SH-SY5Y (cell line): ENCODE measurements around the gene ONECUT3.

Experiments used
- GATA2 ChIP-seq: IDR thresholded peaks from 2 replicates; pipeline ENCODE4 v1.6.1; 2011; ENCODE audit warnings: mild to moderate bottlenecking, low read depth, low read length
- GATA3 ChIP-seq: IDR thresholded peaks from 2 replicates; pipeline ENCODE4 v1.6.1; 2011; ENCODE audit warnings: low read depth, mild to moderate bottlenecking, low read length, moderate library complexity

Gene ONECUT3

DNA sequence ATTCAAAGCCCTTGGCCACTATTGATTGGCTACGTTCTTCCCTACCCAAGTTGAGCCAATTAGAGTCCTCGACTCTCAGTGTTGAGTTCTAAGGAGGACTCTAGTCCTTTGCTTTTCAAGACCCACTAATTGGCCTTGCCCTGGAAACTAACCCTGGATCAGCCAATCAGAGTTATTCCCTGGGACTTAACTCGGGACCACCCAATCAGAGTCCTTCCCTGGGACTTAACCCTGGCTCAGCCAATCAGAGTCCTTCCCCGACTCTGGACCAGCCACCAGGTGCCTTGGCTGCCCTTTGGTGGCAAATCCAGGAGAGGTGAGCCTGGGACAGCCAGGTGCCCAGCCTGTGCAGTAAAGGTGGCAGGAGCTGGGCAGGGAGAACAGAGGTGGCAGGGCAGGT is 30.0 kb downstream of the ONECUT3 start:
- TF ChIP-seq GATA2: no peak
- no peak for TF ChIP-seq GATA3

DNA sequence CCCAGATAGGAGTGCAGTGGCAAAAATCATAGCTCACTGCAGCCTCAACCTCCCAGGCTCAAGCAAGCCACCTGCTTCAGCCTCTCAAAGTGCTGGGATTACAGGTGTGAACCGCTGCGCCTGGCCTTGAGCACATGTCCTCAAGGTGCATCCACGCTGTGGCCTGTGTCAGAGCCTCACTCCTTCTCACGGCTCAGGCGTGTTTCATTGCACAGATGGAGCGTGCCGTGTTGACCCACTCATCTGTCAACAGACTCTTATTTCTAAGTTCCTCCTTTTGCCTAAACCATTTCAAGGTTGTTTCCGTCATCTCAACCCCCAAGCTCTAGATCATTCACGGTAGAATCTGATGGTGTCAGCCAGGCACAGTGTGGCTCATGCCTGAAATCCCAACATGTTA is 30.6 kb downstream of the ONECUT3 start:
- TF ChIP-seq GATA2 (no peak), GATA3 (no peak)

DNA sequence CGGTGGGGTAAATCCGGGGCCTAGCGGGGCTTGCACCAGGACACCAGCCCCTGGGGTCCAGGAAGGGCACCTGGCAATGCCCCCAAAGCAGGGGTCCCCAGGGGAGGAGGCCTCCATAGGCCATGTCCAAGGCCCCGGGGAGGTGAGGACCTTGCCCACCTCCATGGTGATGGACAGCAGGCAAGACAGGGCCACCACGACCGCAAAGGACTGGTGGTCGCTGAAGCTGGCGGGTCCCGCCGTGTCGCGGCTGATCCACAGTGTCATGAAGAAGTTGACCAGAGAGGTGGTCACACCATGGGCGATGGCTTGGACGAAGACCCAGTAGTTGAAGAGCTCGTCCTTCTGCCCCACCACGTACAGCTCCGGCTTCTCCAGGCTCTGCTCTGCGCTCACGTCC is 32.0 kb downstream of the ONECUT3 start:
- no peak for TF ChIP-seq GATA2
- TF ChIP-seq GATA3: no peak

DNA sequence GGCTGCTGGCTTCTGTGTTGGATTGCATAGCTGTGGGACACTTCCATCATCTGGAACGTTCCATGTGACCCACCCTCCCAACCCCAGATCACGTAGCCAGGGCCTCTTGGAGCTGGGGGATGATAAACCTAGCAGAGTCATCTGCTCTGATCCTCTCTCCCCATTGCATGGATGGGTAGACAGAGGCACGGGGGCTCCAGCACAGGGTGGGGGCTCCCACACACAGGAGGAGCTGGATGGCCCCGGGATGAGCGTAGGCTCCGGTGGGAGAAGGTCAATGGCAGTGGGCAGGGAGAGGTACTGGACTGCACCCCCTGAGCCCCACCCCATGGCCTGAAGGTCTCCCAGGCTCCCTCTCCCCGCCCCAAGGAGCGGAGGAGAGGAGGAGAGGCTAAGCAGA is 33.4 kb downstream of the ONECUT3 start:
- no peak for TF ChIP-seq GATA3
- TF ChIP-seq GATA2: no peak

DNA sequence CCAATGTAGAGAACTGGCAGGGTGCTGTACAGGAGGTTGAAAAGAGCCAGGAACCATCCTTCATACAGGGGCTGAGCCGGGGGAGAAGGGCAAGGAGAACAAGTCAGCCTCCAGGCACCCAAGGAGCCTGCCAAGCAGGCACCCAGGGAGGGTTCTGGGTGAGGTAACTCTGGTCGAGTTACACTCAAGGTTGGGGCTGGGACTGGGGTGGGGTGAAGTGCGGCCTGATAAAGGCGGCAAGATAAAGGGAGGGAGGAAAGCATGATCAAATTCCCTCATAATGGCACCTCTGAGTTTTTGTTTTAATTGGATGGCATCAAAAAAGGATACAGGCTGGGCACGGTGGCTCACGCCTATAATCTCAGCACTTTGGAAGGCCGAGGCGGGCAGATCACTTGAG is 33.8 kb downstream of the ONECUT3 start:
- TF ChIP-seq GATA2 (no peak), GATA3 (no peak)

DNA sequence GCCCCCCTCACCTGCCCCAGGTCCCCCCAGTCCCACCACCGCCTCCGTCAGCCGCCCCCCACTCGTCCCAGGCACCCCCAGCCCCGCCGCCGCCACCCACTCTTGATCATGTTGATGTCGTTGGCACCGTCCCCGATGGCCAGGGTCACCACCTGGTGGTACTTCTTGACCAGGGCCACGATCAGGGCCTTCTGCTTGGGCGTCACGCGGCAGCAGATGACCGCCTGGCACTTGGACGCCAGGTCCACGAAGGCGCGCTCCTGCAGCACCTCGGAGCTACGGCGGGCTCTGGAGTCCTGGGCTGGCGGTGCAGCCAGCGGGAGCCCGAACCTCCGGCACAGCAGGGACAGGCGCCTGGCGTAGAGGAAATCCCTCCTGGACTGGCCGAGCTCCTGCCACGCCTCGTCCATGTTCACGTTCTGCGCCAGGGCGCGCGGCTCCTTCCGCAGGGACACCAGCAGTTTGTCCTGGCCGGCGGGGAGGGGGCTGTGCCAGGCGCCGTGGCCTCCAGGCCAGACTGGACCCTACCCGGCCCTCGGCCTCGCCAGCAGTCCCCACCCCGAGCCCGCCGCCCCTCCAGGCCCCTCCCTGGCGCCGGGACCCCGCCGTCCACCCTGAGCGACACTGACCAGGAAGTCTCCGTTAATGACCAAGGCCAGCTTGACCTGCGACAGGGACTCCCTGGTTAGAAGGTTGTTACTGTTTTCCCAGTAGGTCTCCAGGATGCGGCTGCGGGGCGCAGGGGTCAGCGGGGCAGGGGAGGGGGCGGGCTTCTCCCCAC is 36.1 kb downstream of the ONECUT3 start:
- no peak for TF ChIP-seq GATA2
- no peak for TF ChIP-seq GATA3

DNA sequence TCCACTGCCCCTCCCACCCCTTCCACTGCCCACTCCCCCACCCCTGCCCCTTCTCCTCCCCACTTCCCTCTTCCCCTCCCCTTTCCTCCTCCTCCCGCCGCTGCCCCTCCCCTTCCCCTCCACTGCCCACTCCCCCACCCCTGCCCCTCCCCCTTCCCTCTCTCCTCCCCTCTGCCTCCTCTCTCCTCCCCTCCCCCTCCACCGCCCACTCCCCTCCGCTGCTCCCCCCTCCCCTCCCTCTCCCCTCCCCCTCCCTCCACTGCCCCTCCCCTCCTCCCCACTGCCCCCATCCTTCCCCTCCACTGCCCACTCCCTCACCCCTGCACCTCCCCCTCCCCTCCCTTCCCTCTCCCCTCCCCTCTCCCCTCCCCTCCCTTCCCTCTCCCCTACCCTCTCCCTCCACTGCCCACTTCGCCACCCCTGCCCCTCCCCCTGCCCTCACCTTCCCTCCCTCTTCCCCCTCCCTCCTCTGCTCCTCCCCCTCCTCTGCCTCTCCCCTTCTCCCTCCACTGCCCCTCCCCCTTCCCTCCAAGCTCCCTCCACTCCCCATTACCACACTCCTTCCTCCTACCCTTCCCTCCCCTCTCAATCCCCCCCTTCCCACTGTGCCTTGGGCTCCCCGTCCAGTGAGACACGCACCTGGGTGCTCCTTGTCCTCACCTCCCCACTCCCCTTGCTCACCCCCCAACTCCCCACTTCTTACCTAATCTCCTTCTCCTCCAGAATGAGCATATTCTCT is 36.9 kb downstream of the ONECUT3 start:
- TF ChIP-seq GATA2 (no peak), GATA3 (no peak)

DNA sequence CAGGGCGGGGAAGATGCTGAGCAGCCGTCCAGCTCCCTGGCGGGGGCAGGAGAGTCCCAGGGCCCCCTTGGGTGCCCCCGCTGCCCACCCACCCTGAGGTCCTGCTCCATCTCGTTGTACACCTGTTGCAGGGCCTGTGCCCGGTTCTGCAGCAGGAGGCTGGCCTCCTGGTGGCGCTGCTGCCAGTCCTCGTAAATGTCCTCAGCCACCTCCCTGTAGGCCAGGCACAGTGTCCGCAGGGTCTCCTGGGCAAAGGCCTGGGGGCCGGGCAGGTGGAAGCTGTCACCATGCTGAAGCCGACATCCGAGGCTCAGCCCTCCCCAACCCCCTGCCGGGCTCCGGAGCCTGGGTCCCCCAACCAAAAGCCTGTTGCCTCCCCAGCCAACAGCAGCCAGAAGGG is 38.6 kb downstream of the ONECUT3 start:
- TF ChIP-seq GATA2 (no peak), GATA3 (no peak)

DNA sequence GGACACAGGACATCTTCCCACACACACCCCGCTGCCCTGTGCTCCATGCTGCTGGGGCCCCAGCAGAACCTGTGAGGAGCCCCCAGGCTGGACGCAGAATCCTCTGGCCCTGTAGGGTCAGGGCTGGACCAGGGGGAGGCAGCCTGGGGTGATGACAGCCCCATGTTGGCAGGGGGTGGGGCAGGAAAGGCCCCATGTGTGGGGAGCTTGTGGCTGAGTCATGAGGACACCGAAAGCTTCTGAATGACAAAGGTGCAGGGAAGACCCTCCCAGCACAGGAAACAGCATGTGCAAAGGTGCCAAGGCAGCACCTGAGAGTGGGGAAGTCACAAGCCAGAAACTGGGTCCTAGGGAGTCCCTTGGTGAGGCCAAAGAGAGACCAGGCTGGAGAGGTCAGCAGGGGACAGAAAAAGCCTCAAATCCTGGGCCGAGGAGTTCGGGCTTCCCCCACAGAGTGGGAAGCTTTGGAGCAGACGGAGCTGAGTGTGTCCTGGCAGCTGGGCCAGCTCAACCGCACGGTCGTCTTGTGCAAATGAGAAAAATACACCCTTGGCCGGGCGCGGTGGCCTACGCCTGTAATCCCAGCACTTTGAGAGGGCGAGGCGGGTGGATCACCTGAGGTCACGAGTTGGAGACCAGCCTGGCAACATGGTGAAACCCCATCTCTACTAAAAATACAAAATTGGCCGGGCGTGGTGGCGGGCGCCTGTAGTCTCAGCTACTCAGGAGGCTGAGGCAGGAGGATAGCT is 41.3 kb downstream of the ONECUT3 start:
- TF ChIP-seq GATA3: no peak
- no peak for TF ChIP-seq GATA2

DNA sequence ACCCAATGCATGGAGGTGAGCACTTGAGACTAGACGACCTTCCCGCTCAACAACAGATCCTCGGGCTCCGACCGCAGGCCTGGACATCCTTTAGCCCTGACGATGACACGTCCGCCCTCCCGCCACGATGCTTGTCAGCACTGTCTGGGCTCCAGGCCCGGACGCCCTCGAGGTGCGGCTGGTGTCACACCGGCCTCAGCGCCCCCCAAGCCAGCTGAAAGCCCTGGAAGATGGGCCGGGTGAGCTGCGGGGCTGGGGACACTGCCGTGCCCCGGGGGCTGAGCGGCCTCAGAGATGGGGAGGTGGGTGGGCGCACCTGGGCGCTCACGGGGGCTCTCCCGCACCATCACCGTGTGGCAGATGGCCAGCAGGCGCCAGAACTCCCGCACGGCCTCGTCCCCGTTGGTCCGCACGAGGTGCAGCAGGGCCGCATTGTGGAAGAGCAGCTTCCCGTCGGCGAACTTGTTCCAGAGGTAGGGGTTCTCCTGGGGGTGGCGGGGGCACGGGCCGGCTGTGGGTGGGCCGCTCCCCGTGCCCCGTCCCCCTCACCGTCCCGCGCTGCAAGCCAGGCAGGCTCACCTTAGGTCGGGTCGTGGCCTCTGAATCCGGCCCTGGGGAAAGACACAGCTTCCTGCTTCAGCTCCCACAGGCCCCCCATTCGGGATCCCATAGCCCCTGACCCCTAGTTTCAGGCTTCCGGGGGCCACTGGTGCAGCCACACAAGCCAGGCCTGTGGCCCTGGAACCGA is 43.3 kb downstream of the ONECUT3 start:
- TF ChIP-seq GATA3 (no peak), GATA2 (no peak)

DNA sequence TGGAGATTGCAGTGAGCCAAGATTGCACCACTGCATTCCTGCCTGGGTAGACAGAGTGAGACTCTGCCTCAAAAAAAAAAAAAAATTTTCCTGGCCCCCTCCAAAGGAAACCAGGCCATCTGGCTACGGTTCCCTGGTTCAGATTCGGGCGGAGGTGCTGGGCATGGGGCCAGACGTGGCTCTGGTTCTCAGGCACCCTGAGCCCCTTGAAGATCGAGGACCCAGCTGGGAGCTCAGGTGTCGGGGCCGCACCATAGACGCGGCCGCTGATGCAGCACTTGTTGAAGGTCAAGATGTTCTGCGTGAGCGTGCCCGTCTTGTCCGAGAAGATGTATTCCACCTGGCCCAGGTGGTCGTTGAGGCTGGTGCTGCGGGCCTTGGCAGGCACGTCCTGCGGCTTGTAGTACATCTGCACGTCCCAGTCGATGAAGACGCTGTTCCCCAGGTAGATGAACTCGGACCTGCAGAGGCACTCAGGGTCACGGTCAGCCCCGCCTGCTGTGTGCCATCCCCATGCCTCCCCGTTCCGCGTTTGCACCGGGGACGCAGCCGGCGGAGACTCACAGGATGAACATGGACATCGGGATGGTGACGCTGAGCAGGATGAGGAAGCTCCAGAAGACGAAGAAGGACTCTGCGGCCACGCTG is 46.5 kb downstream of the ONECUT3 start:
- no peak for TF ChIP-seq GATA2
- no peak for TF ChIP-seq GATA3

DNA sequence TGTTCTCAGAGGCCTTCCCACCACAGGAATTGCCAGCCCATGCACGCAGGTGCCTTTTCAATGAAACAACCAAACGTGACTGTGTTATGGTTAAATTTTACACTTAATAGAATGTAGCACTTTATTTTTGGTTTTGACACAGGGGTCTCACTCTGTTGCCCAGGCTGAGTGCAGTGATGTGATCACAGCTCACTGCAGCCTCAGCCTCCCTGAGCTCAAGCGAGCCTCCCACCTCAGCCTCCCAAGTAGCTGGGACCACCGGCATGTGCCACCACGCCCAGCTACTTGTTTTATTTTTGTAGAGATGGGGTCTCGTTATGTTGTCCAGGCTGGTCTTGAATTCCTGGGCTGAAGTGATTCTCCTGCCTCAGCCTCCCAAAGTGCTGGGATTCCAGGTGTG is 51.6 kb downstream of the ONECUT3 start:
- TF ChIP-seq GATA2 (no peak), GATA3 (no peak)

DNA sequence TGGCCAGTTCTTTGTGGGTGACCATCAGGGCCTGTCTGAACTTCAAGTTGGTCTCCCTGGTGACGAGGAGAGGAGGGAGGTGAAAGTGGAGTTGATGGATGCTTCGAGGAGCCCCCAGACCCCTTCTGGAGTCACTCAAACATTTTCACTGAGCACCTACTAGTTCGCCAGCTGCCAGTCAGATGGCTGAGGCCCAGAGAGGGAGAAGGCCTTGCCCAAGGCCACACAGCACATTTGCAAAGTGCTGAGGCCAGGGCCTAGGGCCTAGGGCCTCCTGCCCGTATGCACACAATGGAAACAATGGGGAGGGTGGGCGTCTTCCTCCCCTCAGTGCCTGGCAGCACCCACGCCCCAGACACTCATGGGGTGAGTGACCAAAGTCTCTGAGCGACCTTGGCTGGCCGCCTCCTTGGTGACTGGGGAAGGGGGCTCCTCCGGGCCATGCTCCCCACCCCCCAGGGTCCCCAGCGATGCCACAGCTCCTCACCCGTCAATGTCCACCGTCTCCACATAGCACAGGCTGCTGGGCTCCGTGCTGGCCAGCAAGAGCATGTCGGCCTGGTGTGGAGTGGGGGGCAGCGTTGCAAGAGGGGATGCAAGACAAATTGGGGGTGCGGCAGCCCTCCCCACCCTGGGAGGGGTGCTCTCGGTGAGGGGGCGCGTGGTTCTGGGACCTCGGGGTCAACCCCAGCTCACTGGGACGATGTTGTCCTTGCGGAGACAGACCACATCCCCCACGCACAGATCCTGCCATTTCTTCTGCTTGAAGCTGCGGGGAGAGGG is 52.3 kb downstream of the ONECUT3 start:
- TF ChIP-seq GATA3 (no peak), GATA2 (no peak)
